ENCODE measurements around the gene ABCG1. TPM values are rescaled to one million over a fixed set of nuclear protein-coding genes. Genes with fewer than 3 reads are reported as not detected.

The ABCG1 gene
- total RNA-seq, 4 donors from 2014 or later, result 33.0 to 68.5 (median 40.8) TPM

GRCh38 chr21:42225571-42226155 is 6.7 kb downstream of the ABCG1 start:
- Histone ChIP-seq H3K4me3 (no peak overlapping the region), H3K36me3 (peaks cover 0 to 5% (median 0%) of the 10 kb centered on the region in 3 donors), H3K9me3 (no peaks in the 10 kb centered on the region), H3K4me1 (peaks cover 15 to 52% (median 20%) of the 10 kb centered on the region in 4 donors), H3K27ac (peak overlapping the region in 2 of 4 donors; percentile 53), H3K27me3 (no peaks in the 10 kb centered on the region)
- TF ChIP-seq CTCF (IDR thresholded peaks at IDR 0.05) (no peak), POLR2A (IDR thresholded peaks at IDR 0.05) (no peak)
- DNase-seq, result peak in 1 of 3 donors; percentile 31

GRCh38 chr21:42226626-42227025 is 7.7 kb downstream of the ABCG1 start:
- Histone ChIP-seq H3K9me3 (no peaks in the 10 kb centered on the region), H3K27me3 (no peaks in the 10 kb centered on the region), H3K36me3 (peaks cover 0 to 5% (median 0%) of the 10 kb centered on the region in 3 donors), H3K4me3 (no peak overlapping the region), H3K4me1 (peaks cover 15 to 44% (median 19%) of the 10 kb centered on the region in 4 donors), H3K27ac (peak overlapping the region in 2 of 4 donors; percentile 45 to 80)
- DNase-seq, result peak in 1 of 3 donors; percentile 9
- TF ChIP-seq POLR2A (IDR thresholded peaks at IDR 0.05) (no peak), CTCF (IDR thresholded peaks at IDR 0.05) (no peak)

GRCh38 chr21:42227909-42228708 is 9.2 kb downstream of the ABCG1 start:
- H3K36me3 ChIP-seq, result peaks cover 0 to 5% (median 0%) of the 10 kb centered on the region in 3 donors
- no peak overlapping the region for H3K4me3 ChIP-seq
- H3K4me1 ChIP-seq, result peaks cover 17 to 50% (median 32%) of the 10 kb centered on the region in 4 donors
- H3K27me3 ChIP-seq, result no peaks in the 10 kb centered on the region
- DNase-seq, result peak; percentile 92 to 98 (median 93)
- peak in 2 of 6 experiments; percentile 2 to 9 for TF ChIP-seq CTCF (IDR thresholded peaks at IDR 0.05)
- TF ChIP-seq POLR2A (IDR thresholded peaks at IDR 0.05), result no peak
- H3K9me3 ChIP-seq, result no peaks in the 10 kb centered on the region
- peak overlapping the region; percentile 49 to 80 (median 71) for H3K27ac ChIP-seq

GRCh38 chr21:42228709-42229220 is 9.8 kb downstream of the ABCG1 start:
- Histone ChIP-seq H3K27ac (peak overlapping the region; percentile 47 to 80 (median 71)), H3K36me3 (peaks cover 0 to 5% (median 0%) of the 10 kb centered on the region in 3 donors), H3K9me3 (no peaks in the 10 kb centered on the region), H3K4me3 (no peak overlapping the region), H3K4me1 (peaks cover 23 to 57% (median 38%) of the 10 kb centered on the region in 4 donors), H3K27me3 (no peaks in the 10 kb centered on the region)
- DNase-seq, result peak in 1 of 3 donors; percentile 42
- no peak for TF ChIP-seq POLR2A (IDR thresholded peaks at IDR 0.05)
- TF ChIP-seq CTCF (IDR thresholded peaks at IDR 0.05), result no peak

- no peak overlapping the region for H3K27ac ChIP-seq
- H3K27me3 ChIP-seq, result no peaks in the 10 kb centered on the region
- TF ChIP-seq CTCF (IDR thresholded peaks at IDR 0.05), result no peak
- TF ChIP-seq POLR2A (IDR thresholded peaks at IDR 0.05), result no peak
- no peaks in the 10 kb centered on the region for H3K9me3 ChIP-seq
- peaks cover 30 to 64% (median 45%) of the 10 kb centered on the region in 4 donors for H3K4me1 ChIP-seq
- DNase-seq, result no peak
- H3K4me3 ChIP-seq, result no peak overlapping the region
- H3K36me3 ChIP-seq, result peaks cover 0 to 5% (median 0%) of the 10 kb centered on the region in 3 donors
Observed at GRCh38 chr21:42229676-42230075, 10.7 kb downstream of the ABCG1 start.

Measured in Peyer's patch (tissue), 4 donors.